ENCODE results near the gene ALK. TPM values are rescaled to one million over a fixed set of nuclear protein-coding genes. Genes with fewer than 3 reads are reported as not detected.

Gene ALK
- total RNA-seq, 2 donors from 2014 or later, result 0.13 to 0.46 TPM

DNA sequence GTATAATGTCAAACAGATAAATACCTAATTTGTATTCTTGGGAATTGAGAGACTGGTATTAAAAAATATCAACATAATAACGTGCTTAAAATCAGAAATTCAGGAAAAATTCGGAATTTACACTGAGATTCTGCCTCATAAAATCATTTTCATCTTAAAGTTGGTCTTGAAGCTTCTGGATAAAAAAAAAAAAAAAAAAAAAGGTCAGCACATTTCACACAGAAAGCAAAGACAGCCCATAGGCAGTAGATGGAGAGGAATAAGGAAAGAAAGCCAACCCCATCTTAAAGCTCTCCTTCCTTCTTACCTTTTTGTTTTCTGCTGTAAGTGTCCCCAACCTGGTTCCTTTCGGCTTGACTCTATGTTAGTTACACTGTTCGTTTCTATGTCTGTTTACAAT is 41.5 kb upstream of the ALK start:
- no peak overlapping the region for H3K9ac ChIP-seq (ENCODE audit: extremely low read depth, low read length, poor library complexity, severe bottlenecking)
- no peak overlapping the region for H3K4me3 Mint-ChIP-seq
- H3K36me3 ChIP-seq (ENCODE audit: control insufficient read depth, insufficient read depth, low read length), result no peaks in the 10 kb centered on the region
- no peak for DNase-seq
- no peaks in the 10 kb centered on the region for H3K9me3 Mint-ChIP-seq
- no peak overlapping the region for H3K4me3 ChIP-seq (ENCODE audit: low read length)
- TF ChIP-seq, protein P1, sequence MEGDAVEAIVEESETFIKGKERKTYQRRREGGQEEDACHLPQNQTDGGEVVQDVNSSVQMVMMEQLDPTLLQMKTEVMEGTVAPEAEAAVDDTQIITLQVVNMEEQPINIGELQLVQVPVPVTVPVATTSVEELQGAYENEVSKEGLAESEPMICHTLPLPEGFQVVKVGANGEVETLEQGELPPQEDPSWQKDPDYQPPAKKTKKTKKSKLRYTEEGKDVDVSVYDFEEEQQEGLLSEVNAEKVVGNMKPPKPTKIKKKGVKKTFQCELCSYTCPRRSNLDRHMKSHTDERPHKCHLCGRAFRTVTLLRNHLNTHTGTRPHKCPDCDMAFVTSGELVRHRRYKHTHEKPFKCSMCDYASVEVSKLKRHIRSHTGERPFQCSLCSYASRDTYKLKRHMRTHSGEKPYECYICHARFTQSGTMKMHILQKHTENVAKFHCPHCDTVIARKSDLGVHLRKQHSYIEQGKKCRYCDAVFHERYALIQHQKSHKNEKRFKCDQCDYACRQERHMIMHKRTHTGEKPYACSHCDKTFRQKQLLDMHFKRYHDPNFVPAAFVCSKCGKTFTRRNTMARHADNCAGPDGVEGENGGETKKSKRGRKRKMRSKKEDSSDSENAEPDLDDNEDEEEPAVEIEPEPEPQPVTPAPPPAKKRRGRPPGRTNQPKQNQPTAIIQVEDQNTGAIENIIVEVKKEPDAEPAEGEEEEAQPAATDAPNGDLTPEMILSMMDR (conservative IDR thresholded peaks at IDR 0.05), result no peak
- no peak overlapping the region for H3K27ac ChIP-seq (ENCODE audit: low read depth, low read length)
- H3K27me3 Mint-ChIP-seq (ENCODE audit: insufficient read depth), result peaks cover 7% of the 10 kb centered on the region
- H3K4me1 ChIP-seq (ENCODE audit: control insufficient read depth, insufficient read depth, low read length), result peaks cover 14% of the 10 kb centered on the region
- no peaks in the 10 kb centered on the region for H3K36me3 Mint-ChIP-seq (ENCODE audit: low read depth)
- H3K4me1 Mint-ChIP-seq, result peaks cover 39% of the 10 kb centered on the region
- no peaks in the 10 kb centered on the region for H3K27me3 ChIP-seq (ENCODE audit: control insufficient read depth, insufficient read depth, low read length, poor library complexity, severe bottlenecking)
- 90% methylated on average over 3 to 4 of the region's 4 CpGs for WGBS, 2 experiments (ENCODE audit: insufficient coverage in 1 of 2, insufficient read length in 1 of 2)
- H3K27ac Mint-ChIP-seq, result no peak overlapping the region
- no peaks in the 10 kb centered on the region for H3K9me3 ChIP-seq (ENCODE audit: control insufficient read depth, low read length)

DNA sequence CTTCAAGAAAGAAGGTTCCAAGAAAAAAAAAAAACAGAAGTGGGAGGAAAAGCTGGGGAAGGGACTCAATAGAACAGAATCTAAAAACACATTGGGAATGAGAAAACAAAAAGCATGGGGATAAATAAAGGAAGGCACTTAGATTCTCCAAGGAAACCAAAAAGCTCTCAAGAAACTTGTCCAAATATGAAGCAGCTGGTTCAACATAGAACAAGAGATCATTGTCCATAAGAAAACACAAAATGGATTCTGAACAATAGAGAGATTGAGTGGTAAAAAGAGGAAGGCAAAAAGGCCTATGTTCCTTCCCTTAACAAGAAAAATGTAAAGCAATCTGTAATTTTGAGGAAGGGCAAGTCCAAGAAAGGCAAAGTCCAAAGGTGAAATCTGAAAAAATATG is 32.9 kb upstream of the ALK start:
- Histone ChIP-seq H3K4me1 (ENCODE audit: control insufficient read depth, insufficient read depth, low read length) (peaks cover 27% of the 10 kb centered on the region), H3K27me3 (ENCODE audit: control insufficient read depth, insufficient read depth, low read length, poor library complexity, severe bottlenecking) (no peaks in the 10 kb centered on the region), H3K36me3 (ENCODE audit: control insufficient read depth, insufficient read depth, low read length) (no peaks in the 10 kb centered on the region), H3K9me3 (ENCODE audit: control insufficient read depth, low read length) (no peaks in the 10 kb centered on the region), H3K9ac (ENCODE audit: extremely low read depth, low read length, poor library complexity, severe bottlenecking) (no peak overlapping the region), H3K27ac (ENCODE audit: low read depth, low read length) (no peak overlapping the region), H3K4me3 (ENCODE audit: low read length) (no peak overlapping the region)
- Mint-ChIP-seq H3K27ac (no peak overlapping the region), H3K4me3 (no peak overlapping the region), H3K9me3 (no peaks in the 10 kb centered on the region), H3K36me3 (ENCODE audit: low read depth) (no peaks in the 10 kb centered on the region), H3K4me1 (peaks cover 37% of the 10 kb centered on the region), H3K27me3 (ENCODE audit: insufficient read depth) (no peaks in the 10 kb centered on the region)
- DNase-seq, result no peak
- TF ChIP-seq, protein P1 (conservative IDR thresholded peaks at IDR 0.05), result no peak

DNA sequence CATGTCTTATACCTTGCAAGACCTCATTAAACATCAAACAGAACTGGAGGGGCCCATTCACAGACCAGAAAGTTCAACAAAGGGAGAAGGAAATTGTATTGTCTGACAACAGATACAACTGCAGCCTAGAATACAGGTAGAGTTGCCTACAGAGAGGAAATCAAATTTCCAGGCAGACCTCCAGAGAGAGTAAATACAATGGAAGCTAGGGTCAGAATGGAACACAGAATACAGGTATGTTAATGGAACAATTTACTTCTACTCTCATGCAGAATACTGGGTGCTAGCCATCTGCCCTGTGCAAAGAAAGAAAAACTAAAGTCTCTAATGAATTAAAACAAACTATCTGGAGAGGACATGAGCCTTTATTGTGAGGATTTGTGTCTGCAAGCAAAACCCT is 31.6 kb upstream of the ALK start:
- H3K27me3 ChIP-seq (ENCODE audit: control insufficient read depth, insufficient read depth, low read length, poor library complexity, severe bottlenecking), result peaks cover 3% of the 10 kb centered on the region
- no peak overlapping the region for H3K4me3 ChIP-seq (ENCODE audit: low read length)
- no peaks in the 10 kb centered on the region for H3K36me3 ChIP-seq (ENCODE audit: control insufficient read depth, insufficient read depth, low read length)
- H3K4me1 ChIP-seq (ENCODE audit: control insufficient read depth, insufficient read depth, low read length), result peaks cover 27% of the 10 kb centered on the region
- H3K4me3 Mint-ChIP-seq, result no peak overlapping the region
- DNase-seq, result no peak
- TF ChIP-seq, protein P1 (conservative IDR thresholded peaks at IDR 0.05), result no peak
- H3K9me3 Mint-ChIP-seq, result no peaks in the 10 kb centered on the region
- no peaks in the 10 kb centered on the region for H3K36me3 Mint-ChIP-seq (ENCODE audit: low read depth)
- no peak overlapping the region for H3K27ac ChIP-seq (ENCODE audit: low read depth, low read length)
- no peaks in the 10 kb centered on the region for H3K27me3 Mint-ChIP-seq (ENCODE audit: insufficient read depth)
- no peaks in the 10 kb centered on the region for H3K9me3 ChIP-seq (ENCODE audit: control insufficient read depth, low read length)
- peaks cover 37% of the 10 kb centered on the region for H3K4me1 Mint-ChIP-seq
- H3K9ac ChIP-seq (ENCODE audit: extremely low read depth, low read length, poor library complexity, severe bottlenecking), result no peak overlapping the region
- H3K27ac Mint-ChIP-seq, result no peak overlapping the region
